ENCODE data around the gene PAQR6. TPM values are rescaled to one million over a fixed set of nuclear protein-coding genes. Genes with fewer than 3 reads are reported as not detected.

The PAQR6 gene
- total and polyA plus RNA-seq, 10 of the 15 experiments (the other 5 are each of a cell fraction or from before 2014, with no cell fraction given) = 0.42 to 4.5 (median 1.3) TPM

- TF ChIP-seq ZBTB33 (IDR thresholded peaks at IDR 0.05) = no peak; the same call in 1 of the 2 replicates
- 0 out of 2 replicates have a peak, but pooled peaks have one; percentile 24 for TF ChIP-seq EED (IDR thresholded peaks at IDR 0.05; ENCODE audit: low read depth)
- TF ChIP-seq CREM (IDR thresholded peaks at IDR 0.05; ENCODE audit: low read depth) = peak; percentile 89
- peak; percentile 39 for TF ChIP-seq PAX5 (IDR thresholded peaks at IDR 0.05; ENCODE audit: borderline replicate concordance, low read depth, low read length)
- TF ChIP-seq TARDBP (IDR thresholded peaks at IDR 0.05; ENCODE audit: borderline replicate concordance) = peak; percentile 100
- peak; percentile 74 for TF ChIP-seq RELB (IDR thresholded peaks at IDR 0.05; ENCODE audit: low read depth)
- TF ChIP-seq SIN3A (IDR thresholded peaks at IDR 0.05; ENCODE audit: low read depth, low read length) = peak; percentile 93
- peak; percentile 10 for TF ChIP-seq MEF2B (IDR thresholded peaks at IDR 0.05; ENCODE audit: partially characterized antibody, poor library complexity, severe bottlenecking)
- peak; percentile 55; the same call in 1 of the 2 replicates for TF ChIP-seq E2F4 (IDR thresholded peaks at IDR 0.05; ENCODE audit: low read depth, low read length)
- no peak for TF ChIP-seq ZNF217 (IDR thresholded peaks at IDR 0.05)
- TF ChIP-seq POLR2AphosphoS2 (IDR thresholded peaks at IDR 0.05; ENCODE audit: low read depth, low read length) = peak; percentile 90; the same call in 1 of the 2 replicates
- no peak for TF ChIP-seq USF2 (IDR thresholded peaks at IDR 0.05; ENCODE audit: borderline replicate concordance, low read depth, low read length)
- TF ChIP-seq PKNOX1 (IDR thresholded peaks at IDR 0.05) = peak; percentile 76
- TF ChIP-seq ZNF24 (IDR thresholded peaks at IDR 0.05) = peak; percentile 70; the same call in 1 of the 2 replicates
- 0 out of 2 replicates have a peak, but pooled peaks have one; percentile 37 for TF ChIP-seq TCF3 (IDR thresholded peaks at IDR 0.05; ENCODE audit: borderline replicate concordance, insufficient read depth, low read depth, low read length)
- peak in 1 of 2 experiments; percentile 76; a peak in 2 of 4 replicates for TF ChIP-seq SRF (IDR thresholded peaks at IDR 0.05; ENCODE audit: low read depth in 2 of 2, low read length in 2 of 2)
- no peak for TF ChIP-seq CBX3 (IDR thresholded peaks at IDR 0.05; ENCODE audit: borderline replicate concordance, low read depth)
- TF ChIP-seq JUND (IDR thresholded peaks at IDR 0.05; ENCODE audit: low read depth, low read length) = no peak
- TF ChIP-seq ELK1 (IDR thresholded peaks at IDR 0.05; ENCODE audit: low read depth, low read length) = peak; percentile 92
- TF ChIP-seq MTA3 (IDR thresholded peaks at IDR 0.05; ENCODE audit: borderline replicate concordance, low read length) = no peak
- no peak for TF ChIP-seq YBX1 (IDR thresholded peaks at IDR 0.05)
- peak; percentile 58 for TF ChIP-seq LARP7 (IDR thresholded peaks at IDR 0.05)
- TF ChIP-seq FOS (IDR thresholded peaks at IDR 0.05; ENCODE audit: borderline replicate concordance, extremely low read depth, insufficient read length) = no peak
Observed at GRCh38 chr1:156282479-156283222, 34.8 kb upstream of the PAQR6 start, which contains the start of gene SMG5 (continued).

Measured in GM12878 (cell line).